Raji (cell line): ENCODE results near the gene KLHL13.

Source experiments
- POLR2A ChIP-seq: IDR thresholded peaks from 2 replicates; pipeline ENCODE4 v1.6.1; 2011; ENCODE audit warnings: low read depth, low read length, control low read depth; ENCODE audit not compliant: insufficient read depth

Gene KLHL13

GRCh38 chrX:117973110-117973807 is 143.4 kb downstream of the KLHL13 start:
- TF ChIP-seq POLR2A = no peak

- TF ChIP-seq POLR2A = no peak
Observed at GRCh38 chrX:117972711-117973109, 143.9 kb downstream of the KLHL13 start.

- no peak for TF ChIP-seq POLR2A
Observed at GRCh38 chrX:117969782-117970181, 146.8 kb downstream of the KLHL13 start.

GRCh38 chrX:117969328-117969727 is 147.3 kb downstream of the KLHL13 start:
- TF ChIP-seq POLR2A = no peak

GRCh38 chrX:117959045-117959444 is 157.6 kb downstream of the KLHL13 start:
- TF ChIP-seq POLR2A = no peak

- TF ChIP-seq POLR2A = no peak
Observed at GRCh38 chrX:117957128-117957527, 159.5 kb downstream of the KLHL13 start.

GRCh38 chrX:117936118-117936517 is 180.5 kb downstream of the KLHL13 start:
- TF ChIP-seq POLR2A = no peak

GRCh38 chrX:117919755-117920154 is 196.9 kb downstream of the KLHL13 start:
- no peak for TF ChIP-seq POLR2A

- TF ChIP-seq POLR2A = no peak
Observed at GRCh38 chrX:117910216-117910615, 206.4 kb downstream of the KLHL13 start.

- TF ChIP-seq POLR2A = no peak
Observed at GRCh38 chrX:117898226-117898625, 218.4 kb downstream of the KLHL13 start.

GRCh38 chrX:117895418-117895817 is 221.2 kb downstream of the KLHL13 start:
- TF ChIP-seq POLR2A = no peak

- no peak for TF ChIP-seq POLR2A
Observed at GRCh38 chrX:117892469-117892868, 224.1 kb downstream of the KLHL13 start.

GRCh38 chrX:117871796-117872195 is 244.8 kb downstream of the KLHL13 start:
- no peak for TF ChIP-seq POLR2A

GRCh38 chrX:117860517-117860916 is 256.1 kb downstream of the KLHL13 start:
- no peak for TF ChIP-seq POLR2A

GRCh38 chrX:117854806-117855205 is 261.8 kb downstream of the KLHL13 start:
- TF ChIP-seq POLR2A = no peak

GRCh38 chrX:117851025-117851424 is 265.6 kb downstream of the KLHL13 start:
- TF ChIP-seq POLR2A = no peak
